Gastrocnemius medialis (tissue), 4 donors: ENCODE measurements around the gene SPEM2. TPM values are rescaled to one million over a fixed set of nuclear protein-coding genes. Genes with fewer than 3 reads are reported as not detected.

Experiments used
- ATAC-seq, 2 donors: fragments of 150-250 bp; one replicate each; pipeline ENCODE4 v1.9.1; 2016
- DNase-seq, 2 donors: peaks; one replicate each; pipeline ENCODE4 v3.0.0-alpha.2; 2019
- H3K27ac ChIP-seq, 4 donors: fragments of 200-600 bp; sonication (generic); 1 replicate in 1 of 4; 2 replicates in 3 of 4; pipeline ENCODE4 v1.5.1; 2016 to 2018; ENCODE audit warnings: mild to moderate bottlenecking in 2 of 4, moderate library complexity in 1 of 4
- H3K27me3 ChIP-seq, 3 donors: fragments of 200-600 bp; sonication (generic) in 2 of 3; 1 replicate in 1 of 3; 2 replicates in 2 of 3; pipeline versions ENCODE4 v1.5.1 to v1.6.0; 2016 to 2019; ENCODE audit warnings: mild to moderate bottlenecking in 1 of 3, moderate library complexity in 1 of 3
- H3K36me3 ChIP-seq, 2 donors: fragments of 200-600 bp; sonication (generic) in 1 of 2; one replicate each; pipeline ENCODE4 v1.5.1; 2017 to 2018
- H3K4me1 ChIP-seq, 2 donors: fragments of 200-600 bp; sonication (generic) in 1 of 2; one replicate each; pipeline ENCODE4 v1.5.1; 2016 to 2017; ENCODE audit warnings: mild to moderate bottlenecking in 2 of 2
- H3K4me3 ChIP-seq, 4 donors: fragments of 200-600 bp; sonication (generic) in 3 of 4; 1 replicate in 1 of 4; 2 replicates in 3 of 4; pipeline ENCODE4 v1.5.1; 2016 to 2019; ENCODE audit warnings: mild to moderate bottlenecking in 2 of 4
- H3K9me3 ChIP-seq, 3 donors: fragments of 200-600 bp; sonication (generic) in 2 of 3; 1 replicate in 1 of 3; 2 replicates in 2 of 3; pipeline ENCODE4 v1.5.1; 2016 to 2019
- CTCF ChIP-seq, 5 experiments: fragments of 450-650 bp in 3 of 5; fragments of 200-600 bp in 2 of 5; sonication (generic) in 2 of 5; IDR thresholded peaks in 4 of 5; conservative IDR thresholded peaks in 1 of 5; 1 replicate in 4 of 5; 2 replicates in 1 of 5; pipeline ENCODE4 v1.5.1; 2016 to 2019; ENCODE audit warnings: antibody characterized with exemption in 5 of 5, mild to moderate bottlenecking in 3 of 5, moderate library complexity in 3 of 5
- POLR2A ChIP-seq, 2 donors: fragments of 450-650 bp; IDR thresholded peaks; one replicate each; pipeline ENCODE4 v1.6.1; 2017; ENCODE audit warnings: antibody characterized with exemption in 2 of 2, mild to moderate bottlenecking in 2 of 2, moderate library complexity in 2 of 2
- in situ Hi-C, 4 donors: fragments of 200-750 bp; cut with MboI; loops; one replicate each; pipeline versions ENCODE4 v1.15.0 to v1.8.0; 2017; ENCODE audit warnings: low sequenced_read_pairs in 4 of 4
- intact Hi-C: fragments of 100-400 bp; cut with DNase I; formaldehyde crosslinking; loops from one replicate; pipeline ENCODE4 v1.15.1; 2023; ENCODE audit warnings: low total_unique reads
- total RNA-seq, 4 donors: library from RNA; depleted of rRNA; stranded (reverse); fragments of >200 nt; gene quantifications; one replicate each; pipeline versions ENCODE4 v1.1.0 to v1.2.3, GENCODE V29; 2016

Gene SPEM2
- total RNA-seq, 4 donors from 2014 or later, result not detected

- in situ Hi-C loops (loop anchor here in 2 of 4 donors (5.0 to 25.0 kb wide), 2 partner anchors 49 to 124 kb away; partner anchors contain the start of genes SENP3 (in 1 of the 2) and TNFSF13 (in 1 of the 2)), intact Hi-C loops (loop anchor here (1.0 to 2.0 kb wide), 2 partner anchors 85 to 123 kb away; partner anchors contain the start of genes KCTD11 and SENP3)
- Histone ChIP-seq H3K9me3 (no peaks in the 10 kb centered on the region), H3K36me3 (no peaks in the 10 kb centered on the region), H3K4me1 (peaks cover 35 to 58% of the 10 kb centered on the region in 2 donors), H3K27ac (peak overlapping the region; percentile 14 to 100 (median 88)), H3K27me3 (peaks cover 0 to 4% (median 0%) of the 10 kb centered on the region in 3 donors), H3K4me3 (peak overlapping the region; percentile 27 to 56 (median 54))
- DNase-seq (peak; percentile 54 to 59), ATAC-seq (no peak)
- TF ChIP-seq POLR2A (IDR thresholded peaks at IDR 0.05), result peak in 1 of 2 donors; percentile 45
- no peak for TF ChIP-seq CTCF (IDR thresholded peaks at IDR 0.05 in 4 of 5, conservative IDR thresholded peaks at IDR 0.05 in 1 of 5)
These were observed 12.7 kb downstream of the SPEM2 start for GRCh38 chr17:7437950-7438614.

GRCh38 chr17:7438656-7439460 is 13.4 kb downstream of the SPEM2 start:
- H3K27ac ChIP-seq, result peak overlapping the region in 3 of 4 donors; percentile 80 to 100 (median 97)
- peaks cover 40 to 66% of the 10 kb centered on the region in 2 donors for H3K4me1 ChIP-seq
- no peaks in the 10 kb centered on the region for H3K9me3 ChIP-seq
- no peak for ATAC-seq
- in situ Hi-C loops (loop anchor here in 2 of 4 donors (5.0 to 25.0 kb wide), 2 partner anchors 48 to 123 kb away; partner anchors contain the start of genes SENP3 (in 1 of the 2) and TNFSF13 (in 1 of the 2)), intact Hi-C loops (no loop called here)
- no peaks in the 10 kb centered on the region for H3K36me3 ChIP-seq
- H3K27me3 ChIP-seq, result peaks cover 0 to 4% (median 0%) of the 10 kb centered on the region in 3 donors
- peak overlapping the region; percentile 27 to 62 (median 55) for H3K4me3 ChIP-seq
- TF ChIP-seq CTCF (IDR thresholded peaks at IDR 0.05 in 4 of 5, conservative IDR thresholded peaks at IDR 0.05 in 1 of 5) (no peak), POLR2A (IDR thresholded peaks at IDR 0.05) (no peak)
- no peak for DNase-seq

GRCh38 chr17:7439462-7440112 is 14.2 kb downstream of the SPEM2 start, which contains the start of gene FGF11:
FGF11 (plus strand) TSS chr17:7439512; CDS start chr17:7439621, 109 bp downstream.
- DNase-seq, result no peak
- H3K4me3 ChIP-seq, result peak within 1 kb of the TSS; percentile 55 to 82 (median 62)
- H3K4me1 ChIP-seq, result peaks cover 47 to 73% of the 10 kb centered on the region in 2 donors
- H3K27me3 ChIP-seq, result peaks cover 0 to 4% (median 0%) of the 10 kb centered on the region in 3 donors
- H3K9me3 ChIP-seq, result no peaks in the 10 kb centered on the region
- peak within 1 kb of the TSS; percentile 44 to 100 (median 88) for H3K27ac ChIP-seq
- in situ Hi-C loops, result loop anchor here in 3 of 4 donors (5.0 to 25.0 kb wide), 3 partner anchors 38 to 123 kb away; partner anchors contain the start of genes SENP3 (in 1 of the 3), TNFSF13 (in 1 of the 3) and ZBTB4 (in 1 of the 3)
- no peak for TF ChIP-seq CTCF (IDR thresholded peaks at IDR 0.05 in 4 of 5, conservative IDR thresholded peaks at IDR 0.05 in 1 of 5)
- TF ChIP-seq POLR2A (IDR thresholded peaks at IDR 0.05), result no peak
- H3K36me3 ChIP-seq, result no peaks in the 10 kb centered on the region
- intact Hi-C loops, result no loop called here
- ATAC-seq, result no peak
